Iris pigment epithelial cell (primary cell): ENCODE data around the gene OR52M1.
"Not testable (repeated sequence)": the region's sequence is repeated elsewhere in the genome, so short reads cannot be mapped to it uniquely, and the experiment has no call there.

Experiments used
- DNase-seq: peaks from one replicate; pipeline ENCODE4 v3.0.0-alpha.2; 2011; ENCODE audit warnings: low read depth

Gene OR52M1, protein sequence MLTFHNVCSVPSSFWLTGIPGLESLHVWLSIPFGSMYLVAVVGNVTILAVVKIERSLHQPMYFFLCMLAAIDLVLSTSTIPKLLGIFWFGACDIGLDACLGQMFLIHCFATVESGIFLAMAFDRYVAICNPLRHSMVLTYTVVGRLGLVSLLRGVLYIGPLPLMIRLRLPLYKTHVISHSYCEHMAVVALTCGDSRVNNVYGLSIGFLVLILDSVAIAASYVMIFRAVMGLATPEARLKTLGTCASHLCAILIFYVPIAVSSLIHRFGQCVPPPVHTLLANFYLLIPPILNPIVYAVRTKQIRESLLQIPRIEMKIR

DNA sequence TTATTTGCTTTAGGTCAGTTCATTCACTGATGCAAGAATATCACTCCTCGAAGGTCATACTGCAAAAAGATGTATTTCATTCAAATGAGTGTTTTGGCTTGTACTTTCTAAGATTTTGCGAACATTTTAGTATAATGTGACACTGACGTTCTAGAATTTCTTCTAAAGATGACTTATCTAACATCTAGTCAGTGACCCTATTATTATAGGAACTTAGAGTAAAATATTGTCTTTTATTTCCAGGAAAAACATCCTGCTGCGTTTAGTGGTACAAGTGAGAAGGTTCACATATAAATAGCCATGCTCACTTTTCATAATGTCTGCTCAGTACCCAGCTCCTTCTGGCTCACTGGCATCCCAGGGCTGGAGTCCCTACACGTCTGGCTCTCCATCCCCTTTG is at the start of gene OR52M1:
Gene OR52M1 (plus strand): TSS at position 301 of the 400 bp plus-strand sequence. CDS start 0 bp downstream, at position 301.
- no peak for DNase-seq

DNA sequence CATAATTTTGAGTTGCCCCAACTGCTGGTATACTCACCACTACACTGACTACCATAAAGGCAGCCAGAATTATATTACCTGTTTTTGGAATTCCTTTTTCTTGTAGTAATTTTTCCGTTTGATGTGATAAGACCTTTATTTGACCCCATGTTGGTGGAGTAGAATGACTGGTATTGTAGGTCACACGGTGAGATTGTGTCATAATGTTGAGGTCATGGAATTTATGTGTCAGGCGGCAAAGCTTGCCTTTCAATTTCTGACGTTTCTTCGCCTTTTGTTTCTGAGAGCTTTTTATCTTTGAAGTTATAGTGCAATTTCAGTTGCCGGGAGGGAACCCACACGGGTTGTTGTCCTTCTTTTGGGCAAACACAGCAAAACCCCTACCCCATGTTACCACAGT is 49.5 kb upstream of the OR52M1 start:
- DNase-seq, result peak; percentile 5

DNA sequence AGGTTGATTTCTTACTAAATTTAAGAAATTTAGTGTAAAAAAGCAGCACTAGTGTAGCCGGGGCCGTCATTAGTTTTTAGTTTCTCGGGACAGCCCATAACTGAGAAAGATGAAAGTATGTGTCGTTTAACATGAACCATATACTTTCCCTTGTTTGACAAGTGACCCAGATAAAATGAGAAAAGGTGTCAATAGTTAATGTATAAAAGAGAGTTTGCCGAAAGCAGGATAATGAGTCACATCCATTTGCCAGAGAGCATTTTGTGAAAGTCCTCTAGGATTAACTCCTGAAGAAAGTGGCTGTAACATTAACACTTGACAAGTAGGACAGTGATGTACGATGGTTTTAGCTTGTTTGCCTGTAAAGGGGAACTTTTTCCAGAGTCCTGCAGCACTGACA is 49.0 kb upstream of the OR52M1 start:
- DNase-seq, result no peak

DNA sequence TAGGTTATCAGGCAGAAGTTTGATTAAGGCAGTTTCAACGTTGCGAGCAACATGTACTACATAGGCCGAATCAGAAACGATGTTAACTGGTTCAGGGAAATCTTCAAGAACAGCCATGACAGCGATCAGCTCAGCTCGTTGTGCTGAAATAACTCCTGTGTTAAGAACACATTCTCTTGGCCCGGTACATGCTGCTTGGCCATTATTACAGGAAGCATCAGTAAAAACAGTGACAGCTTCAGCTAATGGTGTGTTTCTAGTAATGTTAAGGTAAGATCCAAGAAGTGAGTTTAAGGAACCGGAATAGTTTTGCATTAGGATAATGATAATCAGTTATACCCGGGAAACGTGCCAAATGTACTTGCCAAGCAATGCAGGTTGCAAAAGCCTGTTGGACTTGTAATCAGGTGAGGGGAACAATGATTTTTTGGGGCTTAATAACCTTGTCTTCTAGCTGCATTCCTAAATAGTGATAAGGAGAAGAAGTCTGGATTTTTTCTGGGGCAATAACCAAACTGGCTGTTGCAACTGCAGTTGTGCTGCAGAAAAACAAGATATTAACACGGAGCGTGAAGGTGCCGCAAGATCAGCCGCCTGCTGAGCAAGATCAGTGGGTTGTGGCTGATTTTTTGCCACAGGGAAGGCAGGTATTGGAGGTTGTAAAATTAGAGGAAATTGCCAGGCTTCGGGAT is 48.3 kb upstream of the OR52M1 start:
- DNase-seq, result no peak

- DNase-seq, result no peak
Observed at GRCh38 chr11:4508886-4509285, 36.1 kb upstream of the OR52M1 start.

DNA sequence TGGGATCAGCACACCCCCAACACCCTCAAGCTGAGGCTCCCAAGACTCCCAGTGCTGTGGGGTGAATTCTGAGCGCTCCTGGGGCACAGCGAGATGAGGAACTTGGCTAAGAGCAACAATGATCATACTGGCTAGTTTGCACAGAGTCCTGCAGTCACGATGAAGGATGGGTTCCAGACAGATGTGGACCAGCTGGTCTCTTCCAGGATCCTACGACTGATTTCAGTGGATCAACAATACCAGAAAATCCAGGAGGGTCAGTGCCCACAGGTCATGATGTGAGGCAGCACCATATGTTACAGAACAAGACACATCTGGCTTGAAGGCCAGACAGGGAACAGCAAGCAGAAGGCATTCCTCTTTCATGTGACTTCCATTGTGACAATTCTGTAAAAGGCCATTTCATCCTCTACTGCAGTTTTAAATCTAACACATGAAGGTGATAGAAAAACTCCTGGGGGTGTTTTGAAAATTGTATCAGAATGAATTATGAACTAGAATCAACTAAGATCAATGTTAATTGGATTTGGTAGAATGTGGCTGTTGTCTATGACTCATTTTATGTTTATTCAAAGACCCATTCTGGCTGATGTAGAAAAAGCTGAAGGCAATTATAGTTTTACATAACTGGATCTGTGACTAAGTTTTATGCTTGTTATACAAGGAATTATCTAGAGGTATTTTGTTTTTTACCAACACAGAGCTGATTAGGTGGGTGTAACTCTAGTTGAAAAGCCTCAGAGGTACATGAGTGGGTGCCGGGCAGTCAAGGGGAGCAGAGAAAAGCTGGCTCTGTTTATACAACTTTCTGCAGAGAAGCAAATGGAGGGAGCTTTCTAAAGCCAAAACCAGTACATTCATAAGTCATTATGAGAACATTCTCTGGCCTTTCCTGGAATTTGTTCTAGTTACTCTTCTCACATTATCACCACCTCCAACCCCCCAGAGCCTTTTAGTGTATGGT is 33.4 kb upstream of the OR52M1 start:
- DNase-seq, result no peak

DNA sequence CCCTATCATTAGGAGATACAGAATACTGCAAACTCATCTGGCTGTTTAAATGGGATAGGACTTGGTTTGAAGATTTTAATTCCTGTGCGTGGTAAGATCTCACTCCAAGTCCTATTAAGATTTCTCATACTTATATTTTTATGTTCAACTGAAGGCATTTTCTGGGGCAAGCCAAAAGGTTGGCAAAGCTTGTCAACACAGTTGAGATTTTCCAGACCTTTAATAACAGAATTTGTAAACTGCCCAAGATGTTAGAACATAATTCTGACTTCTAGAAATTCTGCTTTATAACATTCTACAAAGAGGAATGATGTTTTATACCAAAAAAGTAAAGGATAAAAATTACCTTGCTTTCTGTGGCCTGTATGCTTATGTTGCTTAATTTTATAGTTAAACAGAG is 30.8 kb upstream of the OR52M1 start:
- DNase-seq, result no peak

DNA sequence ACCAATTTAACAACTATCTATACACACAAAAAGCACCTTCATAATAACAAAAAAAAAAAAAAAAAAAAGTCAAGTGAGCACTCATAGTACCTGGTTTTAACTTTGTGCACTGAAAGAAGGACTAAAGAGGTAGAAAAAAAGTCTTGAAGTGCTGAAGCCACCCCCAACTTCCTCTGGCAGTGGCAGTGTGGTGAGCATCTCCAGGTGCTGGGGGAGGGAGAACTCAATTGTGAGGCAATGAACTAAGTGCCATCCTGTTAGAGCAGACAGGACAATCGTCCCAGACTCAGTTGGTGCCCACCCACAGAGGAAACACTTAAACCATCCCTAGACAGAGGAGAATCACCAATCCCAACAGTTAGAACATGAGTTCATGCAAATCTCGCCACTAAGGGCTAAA is 22.7 kb upstream of the OR52M1 start:
- no peak for DNase-seq

DNA sequence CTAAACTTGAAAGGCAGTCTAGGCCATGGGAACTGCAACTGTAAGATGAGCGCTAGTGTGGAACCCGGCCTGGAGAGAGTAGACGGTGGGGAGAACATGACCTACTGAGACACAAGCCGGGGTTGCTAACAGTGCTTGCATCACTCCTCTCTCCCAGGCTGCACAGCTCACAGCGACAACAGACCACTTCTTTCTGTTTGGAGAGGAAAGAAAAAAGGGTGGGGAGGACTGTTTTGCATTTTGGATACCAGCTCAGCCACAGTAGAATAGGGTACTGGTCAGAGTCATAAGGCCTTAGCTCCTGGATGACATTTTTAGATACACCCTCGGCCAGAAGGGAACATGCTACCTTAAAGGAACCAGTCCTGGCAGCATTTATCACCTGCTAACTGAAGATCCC is 22.2 kb upstream of the OR52M1 start:
- no peak for DNase-seq

- DNase-seq, result peak; percentile 1
Observed at GRCh38 chr11:4523666-4524065, 21.3 kb upstream of the OR52M1 start.

DNA sequence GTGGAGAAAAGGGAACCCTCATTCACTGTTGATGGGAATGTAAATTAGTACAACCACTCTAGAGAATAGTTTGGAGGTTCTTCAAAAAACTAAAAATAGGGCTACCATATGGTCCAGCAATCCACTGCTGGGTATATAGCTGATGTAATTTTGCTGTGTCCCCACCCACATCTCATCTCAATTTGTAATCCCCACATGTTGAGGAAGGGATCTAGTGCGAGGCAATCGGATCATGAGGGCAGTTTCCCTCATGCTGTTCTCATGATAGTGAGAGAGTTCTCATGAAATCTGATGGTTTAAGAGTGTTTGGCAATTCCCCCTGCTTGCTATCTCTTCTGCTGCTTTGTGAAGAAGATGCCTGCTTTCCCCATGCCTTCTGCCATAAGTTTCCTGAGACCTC is 17.1 kb upstream of the OR52M1 start:
- no peak for DNase-seq

GRCh38 chr11:4531686-4532085 is 13.3 kb upstream of the OR52M1 start:
- not testable (repeated sequence) for DNase-seq

DNA sequence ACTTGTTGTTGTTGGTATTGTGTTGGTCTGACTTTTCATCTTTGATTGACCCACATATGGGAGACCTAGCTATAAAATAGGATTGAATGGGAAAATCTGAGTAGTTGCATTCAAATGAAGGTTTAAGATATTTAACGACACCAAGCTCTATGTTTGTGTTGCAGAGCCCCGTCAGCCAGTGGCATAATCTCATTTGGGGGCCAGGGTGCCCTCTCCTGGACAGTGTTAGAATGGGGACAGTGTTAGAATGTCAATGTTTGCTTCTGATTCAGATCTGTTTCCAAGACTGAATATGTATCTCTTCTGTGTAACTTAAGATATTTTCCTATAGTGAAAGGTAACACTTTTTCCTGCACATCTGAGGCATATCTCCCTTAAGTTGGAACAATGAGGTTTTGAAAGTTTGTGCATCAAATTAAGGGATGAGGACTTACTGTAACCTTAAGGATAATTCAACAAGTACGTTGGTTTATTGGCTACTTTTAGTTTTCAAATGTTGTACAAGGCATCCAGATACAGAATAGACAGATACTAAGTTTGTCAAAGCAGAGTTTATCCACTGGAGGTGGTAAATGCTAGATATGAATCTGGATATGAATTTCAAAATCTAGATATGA is 5.3 kb upstream of the OR52M1 start:
- peak; percentile 28 for DNase-seq

- no peak for DNase-seq
Observed at GRCh38 chr11:4541071-4541470, 3.9 kb upstream of the OR52M1 start.

- peak; percentile 16 for DNase-seq
Observed at GRCh38 chr11:4543561-4543960, 1.4 kb upstream of the OR52M1 start.

DNA sequence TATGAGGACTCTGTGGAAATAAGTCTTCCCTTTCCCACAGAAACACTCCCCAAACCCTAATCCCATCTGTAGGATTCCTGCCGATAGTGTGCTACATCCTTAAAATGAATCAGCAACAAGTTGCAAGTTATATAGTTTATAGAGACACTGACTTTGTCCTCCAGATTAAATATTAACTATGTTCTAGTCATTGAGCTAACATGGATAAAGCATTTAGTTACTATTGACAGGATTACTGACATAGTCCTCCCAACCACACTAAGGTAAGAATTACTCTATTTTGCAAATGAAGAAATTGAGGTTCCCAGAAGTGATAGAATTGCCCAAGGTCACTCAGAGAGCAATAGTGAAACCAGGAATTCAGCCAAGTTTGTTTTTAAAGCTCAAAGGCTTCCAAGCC is 1.9 kb downstream of the OR52M1 start:
- DNase-seq, result no peak

GRCh38 chr11:4547416-4547815 is 2.4 kb downstream of the OR52M1 start:
- DNase-seq, result no peak

- DNase-seq, result peak; percentile 21
Observed at GRCh38 chr11:4551346-4551979, 6.5 kb downstream of the OR52M1 start.

GRCh38 chr11:4559527-4560440 is 14.8 kb downstream of the OR52M1 start:
- no peak for DNase-seq

GRCh38 chr11:4560467-4560866 is 15.5 kb downstream of the OR52M1 start:
- DNase-seq, result no peak

GRCh38 chr11:4565371-4565770 is 20.4 kb downstream of the OR52M1 start:
- no peak for DNase-seq
